ENCODE data around the gene MORC1.

Gene MORC1

DNA sequence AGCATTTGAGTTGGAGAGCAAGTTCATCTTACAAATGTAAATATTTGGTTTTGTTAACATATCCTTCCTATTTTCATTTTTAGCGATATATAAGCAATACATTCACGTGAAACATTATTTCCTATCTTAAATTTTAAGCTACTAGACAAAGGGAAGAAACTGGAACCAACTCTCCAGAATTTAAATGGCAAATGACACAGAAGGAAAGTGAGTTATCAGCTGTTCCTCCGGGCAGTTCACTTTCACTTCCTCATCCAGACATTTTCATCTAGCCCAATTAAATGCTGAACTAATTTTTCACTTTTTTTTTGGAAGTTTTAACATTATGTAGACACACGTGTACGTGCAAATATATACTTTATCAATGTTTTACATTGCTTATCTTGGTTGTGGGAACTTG is 58.7 kb downstream of the MORC1 start:
- TF ChIP-seq, protein P1, sequence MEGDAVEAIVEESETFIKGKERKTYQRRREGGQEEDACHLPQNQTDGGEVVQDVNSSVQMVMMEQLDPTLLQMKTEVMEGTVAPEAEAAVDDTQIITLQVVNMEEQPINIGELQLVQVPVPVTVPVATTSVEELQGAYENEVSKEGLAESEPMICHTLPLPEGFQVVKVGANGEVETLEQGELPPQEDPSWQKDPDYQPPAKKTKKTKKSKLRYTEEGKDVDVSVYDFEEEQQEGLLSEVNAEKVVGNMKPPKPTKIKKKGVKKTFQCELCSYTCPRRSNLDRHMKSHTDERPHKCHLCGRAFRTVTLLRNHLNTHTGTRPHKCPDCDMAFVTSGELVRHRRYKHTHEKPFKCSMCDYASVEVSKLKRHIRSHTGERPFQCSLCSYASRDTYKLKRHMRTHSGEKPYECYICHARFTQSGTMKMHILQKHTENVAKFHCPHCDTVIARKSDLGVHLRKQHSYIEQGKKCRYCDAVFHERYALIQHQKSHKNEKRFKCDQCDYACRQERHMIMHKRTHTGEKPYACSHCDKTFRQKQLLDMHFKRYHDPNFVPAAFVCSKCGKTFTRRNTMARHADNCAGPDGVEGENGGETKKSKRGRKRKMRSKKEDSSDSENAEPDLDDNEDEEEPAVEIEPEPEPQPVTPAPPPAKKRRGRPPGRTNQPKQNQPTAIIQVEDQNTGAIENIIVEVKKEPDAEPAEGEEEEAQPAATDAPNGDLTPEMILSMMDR (conservative IDR thresholded peaks at IDR 0.05; ENCODE audit: low read depth, low read length) = no peak
- DNase-seq (ENCODE audit: low read depth) = no peak
- H3K4me3 ChIP-seq (ENCODE audit: low read depth, low read length) = no peak overlapping the region

DNA sequence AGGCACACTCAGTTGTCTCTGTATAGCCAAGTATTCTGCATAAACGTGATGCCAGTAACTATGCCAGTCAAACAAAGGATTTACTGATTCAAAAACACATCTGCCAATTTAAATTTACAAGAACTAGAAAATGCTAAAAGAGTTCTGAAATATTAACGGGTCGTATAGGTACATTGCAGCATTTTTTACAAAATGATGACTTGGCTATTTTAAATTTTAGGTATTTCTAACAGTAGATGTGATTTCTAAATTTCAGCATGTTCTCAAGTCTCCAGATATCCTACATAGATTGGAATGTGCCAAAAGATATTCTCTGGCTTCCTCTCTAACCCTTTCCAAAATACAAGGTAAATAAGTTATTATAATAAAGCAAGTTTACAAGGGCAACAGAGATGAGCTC is 60.3 kb downstream of the MORC1 start:
- no peak overlapping the region for H3K4me3 ChIP-seq (ENCODE audit: low read depth, low read length)
- no peak for DNase-seq (ENCODE audit: low read depth)
- TF ChIP-seq, protein P1 (conservative IDR thresholded peaks at IDR 0.05; ENCODE audit: low read depth, low read length) = no peak

DNA sequence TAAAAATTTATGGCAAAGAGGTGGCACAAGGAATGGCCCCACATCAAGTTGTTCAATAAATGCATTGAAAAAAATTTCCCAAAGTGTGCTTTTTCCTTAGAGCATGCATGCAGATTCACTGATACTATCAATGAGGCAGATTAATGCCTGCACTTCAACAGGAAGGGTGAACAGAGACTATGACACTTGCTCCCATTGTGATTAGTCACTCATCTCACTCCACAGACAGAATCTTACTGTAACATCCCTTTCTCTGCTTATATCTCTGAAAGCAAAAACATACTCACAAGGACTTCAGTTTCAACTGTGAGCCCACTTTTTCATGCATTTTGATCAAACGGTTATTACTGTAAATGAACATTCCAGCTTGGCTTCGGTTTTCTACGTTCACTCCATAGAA is 60.9 kb downstream of the MORC1 start:
- TF ChIP-seq, protein P1 (conservative IDR thresholded peaks at IDR 0.05; ENCODE audit: low read depth, low read length) = no peak
- DNase-seq (ENCODE audit: low read depth) = no peak

DNA sequence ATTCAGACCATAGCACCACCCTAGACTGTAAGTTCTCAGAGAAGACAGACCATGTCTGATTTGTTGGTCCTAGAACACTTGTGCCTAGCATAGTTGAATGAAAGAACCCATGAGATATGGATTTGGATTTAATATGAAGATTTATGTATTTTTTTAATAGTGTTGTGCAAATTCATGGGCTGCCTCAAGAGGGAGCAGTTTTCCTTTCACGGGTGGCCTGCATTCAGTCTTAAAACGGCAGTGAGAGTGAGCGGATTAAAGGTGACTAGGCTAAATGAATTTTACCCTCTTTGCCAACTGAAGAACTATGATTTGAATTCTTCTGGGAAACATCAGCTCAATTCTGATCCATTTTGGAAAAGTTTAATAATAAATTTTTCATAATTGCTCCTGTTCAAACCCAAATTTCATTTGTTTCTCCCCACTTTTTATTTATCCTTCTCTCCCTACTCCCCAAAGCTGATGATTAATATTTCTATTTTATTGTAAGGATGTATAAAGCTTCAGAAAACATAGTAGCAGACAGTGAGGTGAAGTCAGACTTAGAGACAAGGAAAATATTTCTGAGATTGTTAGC is 67.3 kb downstream of the MORC1 start:
- peak; percentile 56 for DNase-seq (ENCODE audit: low read depth)
- TF ChIP-seq, protein P1 (conservative IDR thresholded peaks at IDR 0.05; ENCODE audit: low read depth, low read length) = peak; percentile 82
- H3K4me3 ChIP-seq (ENCODE audit: low read depth, low read length) = no peak overlapping the region

More for the DNA sequence above, 60.9 kb downstream of the MORC1 start:
- H3K4me3 ChIP-seq (ENCODE audit: low read depth, low read length) = no peak overlapping the region

DNA sequence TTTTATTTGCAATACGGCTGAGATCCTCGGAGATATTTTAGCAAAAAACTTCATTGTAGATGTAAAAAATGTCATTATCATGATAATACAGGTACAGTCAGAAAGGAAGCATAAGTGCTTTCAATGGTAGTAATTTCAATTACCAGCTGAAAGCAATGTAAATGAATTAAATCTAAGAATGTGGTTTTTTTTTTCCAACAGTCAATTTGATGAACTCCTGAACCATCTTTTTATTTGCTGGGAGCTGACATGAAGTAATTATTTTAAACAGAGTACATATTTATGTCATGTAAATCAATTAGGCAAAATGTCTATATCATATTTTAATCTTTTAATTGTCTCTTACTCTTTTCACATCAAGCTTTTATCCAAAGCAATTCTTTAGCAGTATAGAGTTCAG is 70.6 kb downstream of the MORC1 start:
- TF ChIP-seq, protein P1 (conservative IDR thresholded peaks at IDR 0.05; ENCODE audit: low read depth, low read length) = no peak
- no peak overlapping the region for H3K4me3 ChIP-seq (ENCODE audit: low read depth, low read length)
- DNase-seq (ENCODE audit: low read depth) = no peak

DNA sequence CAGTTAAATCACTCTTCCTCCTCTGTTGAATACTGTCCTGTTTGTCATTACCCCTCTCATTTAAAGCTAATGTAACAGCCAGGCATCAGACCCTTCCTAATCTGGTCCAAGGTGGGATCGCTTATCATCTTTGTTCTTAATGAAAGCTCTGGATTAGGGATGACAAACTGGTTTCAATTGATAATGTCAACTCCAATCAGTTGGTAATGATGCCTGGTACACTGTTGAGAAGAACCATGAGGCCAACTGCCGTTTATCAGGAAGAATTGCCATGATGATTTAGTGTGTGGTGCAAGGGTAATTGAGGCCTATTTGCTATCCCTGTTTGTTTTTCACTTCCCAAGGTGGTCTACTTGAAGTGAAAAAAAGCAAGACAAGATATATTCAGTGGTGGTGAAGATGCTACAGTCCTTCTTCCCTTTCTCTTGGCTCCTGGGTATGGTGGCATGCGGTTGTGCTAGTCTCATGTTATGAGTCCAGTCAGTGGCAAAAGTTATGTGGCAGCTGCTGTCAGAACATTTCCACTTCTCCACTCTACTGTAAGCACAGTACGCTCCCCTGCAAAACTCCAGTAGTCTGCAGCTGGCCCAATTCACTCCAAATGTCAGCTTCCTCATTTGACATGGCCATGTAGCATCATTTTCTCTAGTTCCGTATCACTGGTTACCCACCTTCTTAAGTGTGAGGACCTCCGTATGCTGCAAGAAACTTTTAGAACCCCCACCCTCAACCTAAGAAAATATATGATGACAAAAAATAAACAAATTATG is 72.5 kb downstream of the MORC1 start:
- TF ChIP-seq, protein P1 (conservative IDR thresholded peaks at IDR 0.05; ENCODE audit: low read depth, low read length) = no peak
- H3K4me3 ChIP-seq (ENCODE audit: low read depth, low read length) = no peak overlapping the region
- DNase-seq (ENCODE audit: low read depth) = no peak

DNA sequence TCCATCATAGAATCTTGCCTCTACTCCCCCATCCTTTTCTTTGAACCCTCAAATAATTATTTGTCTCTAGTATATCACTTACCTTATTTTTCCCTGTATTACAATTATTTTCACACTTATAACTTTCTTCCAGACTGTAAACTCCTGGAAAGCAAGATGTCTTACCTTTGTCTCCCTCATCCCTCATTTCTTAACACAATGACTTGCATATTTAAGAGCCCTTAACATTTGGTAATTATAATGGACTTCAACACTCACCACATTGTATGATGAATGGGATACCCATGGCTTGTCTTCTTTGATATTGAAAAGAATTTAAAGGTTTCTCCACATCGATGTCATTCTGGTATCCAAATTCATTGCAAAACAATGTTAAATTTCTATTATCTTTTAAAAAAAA is 82.9 kb downstream of the MORC1 start:
- DNase-seq (ENCODE audit: low read depth) = no peak
- TF ChIP-seq, protein P1 (conservative IDR thresholded peaks at IDR 0.05; ENCODE audit: low read depth, low read length) = no peak
- no peak overlapping the region for H3K4me3 ChIP-seq (ENCODE audit: low read depth, low read length)

Data from choroid plexus epithelial cell (primary cell).